Cerebellar cortex (tissue), 1 donor: ENCODE measurements around the gene ZFP36.
"Not testable (repeated sequence)": the region's sequence is repeated elsewhere in the genome, so short reads cannot be mapped to it uniquely, and the experiment has no call there.

Experiments
- DNase-seq: peaks from one replicate; pipeline ENCODE4 v3.0.0-alpha.2; 2015; ENCODE audit warnings: low spot score

ZFP36 gene

DNA sequence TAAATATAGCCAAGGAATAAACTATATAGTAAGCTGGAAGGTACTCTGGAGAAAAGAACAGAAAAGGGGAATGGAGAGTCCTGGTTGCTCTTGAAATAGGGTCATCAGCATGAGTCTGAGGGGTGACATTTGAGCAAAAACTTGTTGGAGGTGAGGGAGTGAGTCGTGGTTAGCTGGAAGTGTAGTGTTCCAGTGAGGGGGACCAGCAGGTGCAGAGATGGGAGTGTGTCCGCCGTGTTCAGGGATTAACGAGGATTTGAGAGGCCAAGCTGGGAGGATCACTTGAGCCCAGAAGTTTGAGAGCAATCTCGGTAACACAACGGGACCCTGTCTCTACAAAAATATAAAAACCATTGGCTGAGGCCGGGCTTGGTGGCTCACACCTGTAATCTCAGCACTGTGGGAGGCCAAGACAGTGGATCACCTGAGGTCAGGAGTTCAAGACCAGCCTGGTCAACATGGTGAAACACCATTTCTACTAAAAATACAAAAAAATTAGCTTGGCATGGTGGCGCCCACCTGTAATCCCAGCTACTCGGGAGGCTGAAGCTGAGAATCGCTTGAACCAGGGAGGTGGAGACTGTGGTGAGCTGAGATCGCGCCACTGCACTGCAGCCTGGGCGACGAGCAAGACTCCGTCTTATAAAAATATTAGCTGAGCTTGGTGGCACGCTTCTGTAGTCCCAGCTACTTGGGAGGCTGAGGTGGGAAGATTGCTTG is 39.9 kb downstream of the ZFP36 start:
- no peak for DNase-seq

DNA sequence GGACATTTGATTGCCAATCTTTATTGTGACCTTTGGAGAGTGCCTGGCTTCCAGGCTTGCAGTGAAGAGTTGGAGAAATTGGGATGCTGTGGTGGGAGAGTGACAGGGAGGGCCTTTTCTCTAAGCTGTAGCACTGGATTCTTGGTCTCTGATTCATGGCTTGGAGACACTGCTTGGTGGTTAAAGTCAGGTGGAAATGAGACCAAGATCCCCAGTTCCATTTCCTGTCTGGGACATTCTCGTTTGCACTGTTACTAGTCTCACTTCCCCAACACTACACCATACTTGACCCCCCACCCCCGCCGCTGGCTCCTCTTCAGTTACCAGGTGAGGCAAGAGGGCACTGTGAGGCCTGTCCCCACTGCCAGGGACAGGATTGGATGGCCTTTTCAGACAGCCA is 41.6 kb downstream of the ZFP36 start:
- DNase-seq, result no peak

- no peak for DNase-seq
These were observed 42.6 kb downstream of the ZFP36 start for GRCh38 chr19:39449116-39449797.

DNA sequence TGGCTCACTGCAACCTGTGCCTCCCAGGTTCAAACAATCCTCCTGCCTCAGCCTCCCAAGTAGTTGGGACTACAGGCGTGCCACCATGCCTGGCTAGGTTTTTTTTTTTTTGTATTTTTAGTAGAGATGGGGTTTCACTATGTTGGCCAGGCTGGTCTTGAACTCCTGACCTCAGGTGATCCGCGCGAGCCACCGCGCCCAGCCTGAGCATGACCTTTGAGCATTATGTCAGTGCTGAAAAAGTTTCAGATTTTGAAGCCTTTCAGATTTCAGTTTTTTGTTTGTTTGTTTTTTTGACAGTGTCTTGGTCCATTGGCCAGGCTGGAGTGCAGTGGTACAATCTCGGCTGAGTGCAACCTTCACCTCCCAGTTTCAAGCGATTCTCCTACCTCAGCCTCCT is 44.6 kb downstream of the ZFP36 start:
- DNase-seq, result not testable (repeated sequence)
